Uterus (tissue), 4 donors: ENCODE data around the gene SNX5. TPM values are rescaled to one million over a fixed set of nuclear protein-coding genes. Genes with fewer than 3 reads are reported as not detected.

Experiments used
- DNase-seq, 2 donors: peaks; one replicate each; pipeline ENCODE4 v3.0.0-alpha.2; 2019 to 2020
- H3K27ac ChIP-seq, 2 donors: fragments of 200-600 bp; sonication (generic); 1 replicate in 1 of 2; 2 replicates in 1 of 2; pipeline ENCODE4 v1.5.1; 2016 to 2018
- H3K27me3 ChIP-seq, 2 donors: fragments of 200-600 bp; sonication (generic); one replicate each; pipeline ENCODE4 v1.5.1; 2018 to 2019; ENCODE audit warnings: control low read depth in 1 of 2
- H3K36me3 ChIP-seq, 2 donors: fragments of 200-600 bp; sonication (generic); one replicate each; pipeline ENCODE4 v1.5.1; 2019; ENCODE audit warnings: control low read depth in 1 of 2
- H3K4me1 ChIP-seq, 2 donors: fragments of 200-600 bp; sonication (generic); one replicate each; pipeline ENCODE4 v1.5.1; 2018 to 2019; ENCODE audit warnings: control low read depth in 1 of 2
- H3K4me3 ChIP-seq, 2 donors: fragments of 200-600 bp; sonication (generic); 1 replicate in 1 of 2; 2 replicates in 1 of 2; pipeline ENCODE4 v1.5.1; 2018 to 2019; ENCODE audit warnings: mild to moderate bottlenecking in 1 of 2
- H3K9me3 ChIP-seq, 2 donors: fragments of 200-600 bp; sonication (generic); one replicate each; pipeline ENCODE4 v1.5.1; 2019; ENCODE audit warnings: control low read depth in 1 of 2
- POLR2A ChIP-seq, 2 donors: fragments of 450-650 bp; IDR thresholded peaks; one replicate each; pipeline ENCODE4 v1.6.1; 2016; ENCODE audit warnings: antibody characterized with exemption in 2 of 2, mild to moderate bottlenecking in 1 of 2, moderate library complexity in 1 of 2
- intact Hi-C: fragments of 100-400 bp; cut with DNase I; formaldehyde crosslinking; loops from one replicate; pipeline ENCODE4 v1.15.1; 2023; ENCODE audit warnings: low total_unique reads
- total RNA-seq, 4 donors: library from RNA; depleted of rRNA in 3 of 4; stranded (reverse); fragments of >200 nt in 3 of 4; gene quantifications; one replicate each; pipeline versions ENCODE4 v1.1.0 to v1.2.4, GENCODE V29; 2014 to 2023
- TF ChIP-seq, protein P1 (sequence below), 4 experiments: fragments of 200-600 bp in 2 of 4; fragments of 450-650 bp in 2 of 4; sonication (generic) in 2 of 4; IDR thresholded peaks; one replicate each; pipeline ENCODE4 v1.5.1; 2016 to 2019; ENCODE audit warnings: antibody characterized with exemption in 4 of 4, mild to moderate bottlenecking in 2 of 4, moderate library complexity in 1 of 4
- donor health status: DM: yes; HTN: yes; CAD: no.

The SNX5 gene
- total RNA-seq, 4 donors from 2014 or later: 71.2 to 207 (median 110) TPM

DNA sequence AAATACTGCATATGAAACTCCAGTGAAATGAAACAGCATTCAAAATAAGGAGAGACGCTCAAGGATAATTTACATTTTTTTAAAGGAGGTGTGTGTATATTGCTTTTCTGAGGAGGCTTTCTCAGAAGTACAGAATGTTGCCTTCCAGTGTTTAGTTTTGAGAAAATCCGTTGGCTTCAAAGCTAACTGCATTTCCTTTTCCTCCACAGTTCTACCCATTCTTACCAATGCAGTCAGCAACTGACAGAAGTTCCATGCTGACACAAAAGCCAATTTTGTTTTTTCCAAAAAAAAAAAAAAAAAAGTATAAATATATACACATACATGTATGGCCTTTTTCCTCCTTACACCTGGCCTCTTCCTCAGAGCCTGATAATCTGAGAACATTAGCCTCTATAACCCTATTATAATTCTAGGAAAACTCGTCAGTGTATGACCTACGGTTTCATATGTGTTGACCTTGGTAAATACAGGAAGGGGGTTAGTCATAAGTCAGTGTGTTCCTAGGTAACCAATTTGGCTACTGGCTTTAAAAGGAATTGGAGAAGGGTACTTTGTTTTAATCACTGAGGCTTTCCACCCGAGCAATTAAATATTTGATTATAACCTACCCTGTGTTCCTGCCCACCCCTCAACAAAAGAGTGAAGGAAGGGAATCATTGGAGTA, 24.4 kb upstream of the SNX5 start:
- intact Hi-C loops: no loop called here
- no peaks in the 10 kb centered on the region for H3K9me3 ChIP-seq
- no peaks in the 10 kb centered on the region for H3K4me1 ChIP-seq
- H3K27ac ChIP-seq: no peak overlapping the region
- no peak overlapping the region for H3K4me3 ChIP-seq
- DNase-seq: no peak
- no peaks in the 10 kb centered on the region for H3K27me3 ChIP-seq
- TF ChIP-seq, protein P1, sequence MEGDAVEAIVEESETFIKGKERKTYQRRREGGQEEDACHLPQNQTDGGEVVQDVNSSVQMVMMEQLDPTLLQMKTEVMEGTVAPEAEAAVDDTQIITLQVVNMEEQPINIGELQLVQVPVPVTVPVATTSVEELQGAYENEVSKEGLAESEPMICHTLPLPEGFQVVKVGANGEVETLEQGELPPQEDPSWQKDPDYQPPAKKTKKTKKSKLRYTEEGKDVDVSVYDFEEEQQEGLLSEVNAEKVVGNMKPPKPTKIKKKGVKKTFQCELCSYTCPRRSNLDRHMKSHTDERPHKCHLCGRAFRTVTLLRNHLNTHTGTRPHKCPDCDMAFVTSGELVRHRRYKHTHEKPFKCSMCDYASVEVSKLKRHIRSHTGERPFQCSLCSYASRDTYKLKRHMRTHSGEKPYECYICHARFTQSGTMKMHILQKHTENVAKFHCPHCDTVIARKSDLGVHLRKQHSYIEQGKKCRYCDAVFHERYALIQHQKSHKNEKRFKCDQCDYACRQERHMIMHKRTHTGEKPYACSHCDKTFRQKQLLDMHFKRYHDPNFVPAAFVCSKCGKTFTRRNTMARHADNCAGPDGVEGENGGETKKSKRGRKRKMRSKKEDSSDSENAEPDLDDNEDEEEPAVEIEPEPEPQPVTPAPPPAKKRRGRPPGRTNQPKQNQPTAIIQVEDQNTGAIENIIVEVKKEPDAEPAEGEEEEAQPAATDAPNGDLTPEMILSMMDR (IDR thresholded peaks at IDR 0.05): no peak
- TF ChIP-seq POLR2A (IDR thresholded peaks at IDR 0.05): no peak
- no peaks in the 10 kb centered on the region for H3K36me3 ChIP-seq

- Histone ChIP-seq H3K27ac (no peak overlapping the region), H3K9me3 (no peaks in the 10 kb centered on the region), H3K36me3 (no peaks in the 10 kb centered on the region), H3K27me3 (no peaks in the 10 kb centered on the region), H3K4me1 (no peaks in the 10 kb centered on the region), H3K4me3 (no peak overlapping the region)
- no peak for DNase-seq
- intact Hi-C loops: no loop called here
- TF ChIP-seq, protein P1 (IDR thresholded peaks at IDR 0.05): no peak
- TF ChIP-seq POLR2A (IDR thresholded peaks at IDR 0.05): no peak
Observed at GRCh38 chr20:17992224-17992637, 23.6 kb upstream of the SNX5 start.

- Histone ChIP-seq H3K27me3 (no peaks in the 10 kb centered on the region), H3K36me3 (no peaks in the 10 kb centered on the region), H3K27ac (no peak overlapping the region), H3K9me3 (no peaks in the 10 kb centered on the region), H3K4me3 (no peak overlapping the region), H3K4me1 (no peaks in the 10 kb centered on the region)
- intact Hi-C loops: no loop called here
- no peak for TF ChIP-seq POLR2A (IDR thresholded peaks at IDR 0.05)
- TF ChIP-seq, protein P1 (IDR thresholded peaks at IDR 0.05): no peak
- DNase-seq: no peak
Observed at GRCh38 chr20:17990278-17990972, 21.8 kb upstream of the SNX5 start.

DNA sequence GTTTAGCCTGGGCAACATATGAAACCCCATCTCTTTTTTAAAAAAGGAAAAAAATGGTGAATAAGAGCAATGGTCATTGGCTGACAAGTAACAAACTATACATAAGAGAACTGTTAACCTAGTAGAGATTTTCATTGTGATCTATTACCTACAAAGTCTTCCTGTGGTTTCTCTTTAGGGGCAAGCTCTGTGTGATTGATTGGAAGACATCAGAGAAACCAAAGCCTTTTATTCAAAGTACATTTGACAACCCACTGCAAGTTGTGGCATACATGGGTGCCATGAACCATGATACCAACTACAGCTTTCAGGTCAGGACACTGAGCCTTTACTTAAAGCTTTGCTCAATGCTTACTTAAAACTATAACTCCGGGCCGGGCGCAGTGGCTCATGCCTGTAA, 19.4 kb upstream of the SNX5 start:
- TF ChIP-seq POLR2A (IDR thresholded peaks at IDR 0.05): no peak
- TF ChIP-seq, protein P1 (IDR thresholded peaks at IDR 0.05): no peak
- no peak overlapping the region for H3K27ac ChIP-seq
- intact Hi-C loops: no loop called here
- H3K36me3 ChIP-seq: no peaks in the 10 kb centered on the region
- DNase-seq: no peak
- H3K4me3 ChIP-seq: no peak overlapping the region
- H3K9me3 ChIP-seq: no peaks in the 10 kb centered on the region
- H3K27me3 ChIP-seq: no peaks in the 10 kb centered on the region
- H3K4me1 ChIP-seq: no peaks in the 10 kb centered on the region

DNA sequence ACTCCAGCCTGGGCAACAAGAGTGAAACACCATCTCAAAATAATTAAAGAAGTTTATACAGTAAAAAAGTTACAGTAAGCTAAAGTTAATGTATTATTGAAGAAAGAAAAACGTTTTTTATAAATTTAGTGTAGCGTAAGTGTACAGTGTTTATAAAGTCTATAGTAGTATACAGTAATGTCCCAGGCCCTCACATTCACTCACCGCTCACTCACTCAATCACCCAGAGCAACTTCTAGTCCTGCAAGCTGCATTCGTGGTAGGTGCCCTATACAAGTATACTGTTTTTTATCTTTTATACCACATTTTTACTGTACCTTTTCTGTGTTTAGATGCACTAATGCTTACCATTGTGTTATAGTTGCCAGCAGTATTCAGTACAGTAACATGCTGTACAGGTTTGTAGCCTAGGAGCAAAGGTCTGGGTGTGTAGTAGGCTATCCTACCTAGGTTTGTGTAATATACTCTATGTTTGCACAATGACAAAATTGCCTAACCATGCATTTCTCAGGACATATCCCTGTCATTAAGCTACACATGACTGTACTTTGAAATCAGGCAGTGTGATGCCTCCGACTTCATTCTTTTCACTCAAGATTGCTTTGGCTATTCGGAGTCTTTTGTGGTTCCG, 16.9 kb upstream of the SNX5 start:
- H3K4me3 ChIP-seq: no peak overlapping the region
- H3K27me3 ChIP-seq: no peaks in the 10 kb centered on the region
- no peak for DNase-seq
- no peak overlapping the region for H3K27ac ChIP-seq
- TF ChIP-seq POLR2A (IDR thresholded peaks at IDR 0.05): no peak
- TF ChIP-seq, protein P1 (IDR thresholded peaks at IDR 0.05): no peak
- no peaks in the 10 kb centered on the region for H3K9me3 ChIP-seq
- no peaks in the 10 kb centered on the region for H3K36me3 ChIP-seq
- intact Hi-C loops: no loop called here
- no peaks in the 10 kb centered on the region for H3K4me1 ChIP-seq
